Common myeloid progenitor, CD34-positive (primary cell): Measurements from ENCODE around the gene ONECUT3.

Experiments used
- CTCF ChIA-PET: fragments of 350-600 bp; sonication (Branson Sonifier 250); formaldehyde crosslinking; loops from one replicate; lab custom pipeline; 2021; ENCODE audit warnings: antibody characterized with exemption; lab: Charles Lee
- POLR2A ChIA-PET: fragments of 350-600 bp; sonication (Branson Sonifier 250); formaldehyde crosslinking; loops from one replicate; lab custom pipeline; 2021; ENCODE audit warnings: antibody characterized with exemption; lab: Charles Lee
- DNase-seq, 3 donors: peaks; one replicate each; pipeline versions ENCODE4 v3.0.0 to v3.0.0-alpha.2; 2013
- H3K27ac ChIP-seq, 2 experiments: 1 replicate in 1 of 2; 2 replicates in 1 of 2; pipeline ENCODE4 v1.7.0; 2013; ENCODE audit warnings: inconsistent platforms in 2 of 2, low read length in 2 of 2, mild to moderate bottlenecking in 2 of 2, low read depth in 1 of 2, moderate library complexity in 1 of 2; ENCODE audit not compliant: severe bottlenecking in 2 of 2, insufficient read depth in 1 of 2, poor library complexity in 1 of 2
- H3K27me3 ChIP-seq, 5 experiments: replicated peaks in 2 of 5; 1 replicate in 3 of 5; 2 replicates in 2 of 5; pipeline versions ENCODE4 v1.6.1 to v1.7.0; 2013; ENCODE audit warnings: low read length in 4 of 5, mild to moderate bottlenecking in 2 of 5, moderate library complexity in 2 of 5, inconsistent platforms in 1 of 5; ENCODE audit not compliant: insufficient read depth in 5 of 5, control insufficient read depth in 4 of 5
- H3K36me3 ChIP-seq, 4 experiments: 1 replicate in 2 of 4; 2 replicates in 2 of 4; pipeline versions ENCODE4 v1.6.1 to v1.7.0; 2013; ENCODE audit warnings: low read length in 3 of 4, control low read depth in 1 of 4, mild to moderate bottlenecking in 1 of 4; ENCODE audit not compliant: control insufficient read depth in 4 of 4, insufficient read depth in 4 of 4
- H3K4me1 ChIP-seq, 4 experiments: 1 replicate in 3 of 4; 2 replicates in 1 of 4; pipeline versions ENCODE4 v1.6.1 to v1.7.1; 2013; ENCODE audit warnings: low read length in 3 of 4, mild to moderate bottlenecking in 3 of 4, control low read depth in 1 of 4, inconsistent platforms in 1 of 4, moderate library complexity in 1 of 4; ENCODE audit not compliant: control insufficient read depth in 4 of 4, insufficient read depth in 4 of 4; ENCODE audit errors: control extremely low read depth in 1 of 4
- H3K4me3 ChIP-seq, 7 experiments: 1 replicate in 4 of 7; 2 replicates in 3 of 7; pipeline versions ENCODE4 v1.5.1 to v1.7.0; 2013; ENCODE audit warnings: mild to moderate bottlenecking in 7 of 7, low read length in 6 of 7, moderate library complexity in 6 of 7, inconsistent platforms in 2 of 7, low read depth in 2 of 7, control low read depth in 1 of 7; ENCODE audit not compliant: insufficient read depth in 4 of 7, control insufficient read depth in 1 of 7; ENCODE audit errors: extremely low read depth in 1 of 7
- H3K9me3 ChIP-seq, 5 experiments: 1 replicate in 4 of 5; 2 replicates in 1 of 5; pipeline versions ENCODE4 v1.6.1 to v1.7.1; 2013; ENCODE audit warnings: low read length in 4 of 5, mild to moderate bottlenecking in 2 of 5, inconsistent platforms in 1 of 5, low read depth in 1 of 5, moderate library complexity in 1 of 5; ENCODE audit not compliant: control insufficient read depth in 4 of 5, insufficient read depth in 2 of 5; ENCODE audit errors: control extremely low read depth in 1 of 5
- WGBS: methylation state at CpG from one replicate; pipeline ENCODE4 v1.1.5; 2013; ENCODE audit not compliant: insufficient coverage; 5-methylcytosine and 5-hydroxymethylcytosine counted together

ONECUT3 gene

GRCh38 chr19:1776606-1777147, 23.4 kb downstream of the ONECUT3 start:
- Histone ChIP-seq H3K36me3 (no peaks in the 10 kb centered on the region), H3K4me1 (no peaks in the 10 kb centered on the region), H3K9me3 (peaks cover 0 to 13% (median 12%) of the 10 kb centered on the region in 5 experiments), H3K27me3 (peaks cover 1 to 95% (median 32%) of the 10 kb centered on the region in 5 experiments), H3K4me3 (no peak overlapping the region), H3K27ac (no peak overlapping the region)
- POLR2A ChIA-PET, result no interaction called here
- WGBS, result under 1% methylated on average over 14 of the region's 23 CpGs
- CTCF ChIA-PET, result interaction anchor here (2.0 kb wide), 1 partner anchor 16 kb away, joined by 5 read pairs; no protein-coding TSS in a partner anchor
- DNase-seq, result no peak

GRCh38 chr19:1777149-1777548, 23.8 kb downstream of the ONECUT3 start:
- CTCF ChIA-PET, result interaction anchor here (2.0 kb wide), 1 partner anchor 15 kb away, joined by 5 read pairs; no protein-coding TSS in a partner anchor
- no peaks in the 10 kb centered on the region for H3K4me1 ChIP-seq
- H3K36me3 ChIP-seq, result no peaks in the 10 kb centered on the region
- POLR2A ChIA-PET, result no interaction called here
- H3K9me3 ChIP-seq, result peaks cover 0 to 17% (median 16%) of the 10 kb centered on the region in 5 experiments
- no peak overlapping the region for H3K27ac ChIP-seq
- no peak for DNase-seq
- no peak overlapping the region for H3K4me3 ChIP-seq
- 61% methylated on average over 10 of the region's 10 CpGs for WGBS
- peaks cover 4 to 96% (median 32%) of the 10 kb centered on the region in 5 experiments for H3K27me3 ChIP-seq

DNA sequence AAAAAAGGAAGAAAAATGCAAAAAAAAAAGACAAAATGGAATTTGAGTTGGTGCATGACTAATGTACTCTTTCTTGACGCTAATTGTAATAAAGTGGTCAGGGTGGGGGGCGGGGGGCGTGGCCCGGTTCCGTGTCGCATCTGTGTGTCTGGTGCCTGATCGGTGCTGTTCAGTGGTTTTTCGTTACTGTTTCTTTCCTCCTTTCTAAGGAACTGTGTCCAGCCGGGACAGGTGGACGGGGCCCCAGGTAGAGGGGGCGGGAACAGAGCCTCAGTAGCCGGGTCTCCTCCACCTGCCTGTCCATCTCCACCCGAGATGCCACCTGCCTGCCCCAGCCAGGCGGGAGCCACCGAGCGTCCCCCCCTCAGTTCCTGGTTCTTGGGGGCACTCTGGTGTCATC, 26.3 kb downstream of the ONECUT3 start:
- Histone ChIP-seq H3K36me3 (no peaks in the 10 kb centered on the region), H3K27ac (no peak overlapping the region), H3K4me1 (peaks cover 0 to 7% (median 2%) of the 10 kb centered on the region in 4 experiments), H3K4me3 (no peak overlapping the region), H3K9me3 (peaks cover 0 to 24% (median 20%) of the 10 kb centered on the region in 5 experiments), H3K27me3 (peaks cover 4 to 95% (median 28%) of the 10 kb centered on the region in 5 experiments)
- 21% methylated on average over 16 of the region's 16 CpGs for WGBS
- ChIA-PET POLR2A (no interaction called here), CTCF (interaction anchor here (0.8 kb wide), 1 partner anchor 14 kb away, joined by 5 read pairs; no protein-coding TSS in a partner anchor)
- DNase-seq, result no peak

DNA sequence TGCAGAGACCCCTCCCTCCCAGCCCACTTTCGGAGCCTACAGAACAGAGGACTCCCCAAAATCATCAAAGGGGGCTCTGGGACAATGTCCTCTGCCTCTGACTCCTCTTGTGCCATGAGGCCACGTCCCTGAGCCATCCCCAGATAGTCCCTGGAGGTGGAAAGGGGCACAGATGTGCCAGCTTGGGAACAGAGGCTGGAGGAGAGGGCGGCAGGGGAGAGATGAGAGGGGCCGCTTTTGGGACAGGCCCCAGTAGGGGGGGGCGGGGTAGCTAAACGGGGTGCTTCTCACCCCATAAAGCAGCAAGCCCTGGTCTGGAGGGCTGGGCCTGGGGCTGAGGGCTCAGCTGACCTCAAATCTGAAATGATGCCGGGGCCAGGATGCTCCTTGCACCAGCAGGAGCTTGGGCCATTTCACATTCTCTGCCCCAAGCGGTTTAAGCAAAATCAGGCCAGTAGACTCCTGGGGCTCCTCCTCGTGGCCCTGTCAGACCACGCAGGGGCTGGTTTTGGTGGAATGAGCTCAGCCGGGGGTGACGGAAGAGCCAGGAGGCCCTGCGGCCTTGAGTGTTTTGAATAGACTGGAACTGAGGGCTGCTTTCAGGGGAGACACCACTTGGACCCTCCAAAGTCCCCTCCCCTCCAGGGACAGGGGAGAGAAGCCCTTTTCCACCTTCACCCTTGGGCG, 27.1 kb downstream of the ONECUT3 start:
- 49% methylated on average over 9 of the region's 14 CpGs for WGBS
- Histone ChIP-seq H3K9me3 (peaks cover 0 to 16% (median 13%) of the 10 kb centered on the region in 5 experiments), H3K4me3 (no peak overlapping the region), H3K36me3 (no peaks in the 10 kb centered on the region), H3K27me3 (peaks cover 4 to 92% (median 28%) of the 10 kb centered on the region in 5 experiments), H3K27ac (no peak overlapping the region), H3K4me1 (peaks cover 0 to 7% (median 2%) of the 10 kb centered on the region in 4 experiments)
- ChIA-PET POLR2A (no interaction called here), CTCF (interaction anchor here (0.7 to 6.8 kb wide), 11 partner anchors 9 to 174 kb away, joined by 3 to 63 read pairs (median 4); no protein-coding TSS in a partner anchor)
- DNase-seq, result peak; percentile 64 to 80 (median 71)

- Histone ChIP-seq H3K27ac (no peak overlapping the region), H3K27me3 (peaks cover 4 to 79% (median 17%) of the 10 kb centered on the region in 5 experiments), H3K9me3 (peaks cover 0 to 16% (median 11%) of the 10 kb centered on the region in 5 experiments), H3K4me1 (peaks cover 0 to 7% (median 2%) of the 10 kb centered on the region in 4 experiments), H3K4me3 (no peak overlapping the region), H3K36me3 (no peaks in the 10 kb centered on the region)
- 87% methylated on average over 7 of the region's 7 CpGs for WGBS
- no peak for DNase-seq
- ChIA-PET POLR2A (no interaction called here), CTCF (interaction anchor here (0.7 to 6.8 kb wide), 11 partner anchors 9 to 190 kb away, joined by 3 to 63 read pairs (median 4); partner anchors contain the start of gene MBD3)
Measured at GRCh38 chr19:1782521-1782920, 29.2 kb downstream of the ONECUT3 start.

GRCh38 chr19:1783354-1783753, 30.0 kb downstream of the ONECUT3 start:
- Histone ChIP-seq H3K27me3 (peaks cover 4 to 77% (median 14%) of the 10 kb centered on the region in 5 experiments), H3K4me1 (peaks cover 0 to 7% (median 2%) of the 10 kb centered on the region in 4 experiments), H3K4me3 (no peak overlapping the region), H3K27ac (no peak overlapping the region), H3K9me3 (peaks cover 0 to 16% (median 11%) of the 10 kb centered on the region in 5 experiments), H3K36me3 (no peaks in the 10 kb centered on the region)
- 93% methylated on average over 4 of the region's 4 CpGs for WGBS
- no peak for DNase-seq
- POLR2A ChIA-PET, result no interaction called here
- CTCF ChIA-PET, result interaction anchor here (0.7 to 6.8 kb wide), 7 partner anchors 10 to 43 kb away, joined by 3 to 63 read pairs (median 3); no protein-coding TSS in a partner anchor
